H9 (cell line): ENCODE data around the gene FRAS1. TPM values are rescaled to one million over a fixed set of nuclear protein-coding genes. Genes with fewer than 3 reads are reported as not detected.

ENCODE experiments used
- DNase-seq: peaks from one replicate; pipeline ENCODE4 v3.0.0-alpha.2; 2017
- H2AFZ ChIP-seq: one replicate; pipeline ENCODE4 v1.6.1; 2013; ENCODE audit warnings: mild to moderate bottlenecking, low read length, control low read depth, moderate library complexity
- H2AK5ac ChIP-seq: 2 replicates; pipeline ENCODE4 v1.6.1; 2013; ENCODE audit warnings: low read length, control low read depth, mixed read lengths; ENCODE audit not compliant: insufficient read length
- H2BK120ac ChIP-seq: one replicate; pipeline ENCODE4 v1.6.1; 2013; ENCODE audit warnings: low read depth, mild to moderate bottlenecking, low read length, control low read depth, inconsistent platforms; ENCODE audit not compliant: poor library complexity, severe bottlenecking
- H2BK12ac ChIP-seq: 2 replicates; pipeline ENCODE4 v1.6.1; 2013; ENCODE audit warnings: low read length, control low read depth, mixed read lengths, low read depth; ENCODE audit not compliant: insufficient read length
- H2BK15ac ChIP-seq: 2 replicates; pipeline ENCODE4 v1.6.1; 2013; ENCODE audit warnings: low read depth, low read length, control low read depth
- H2BK20ac ChIP-seq: one replicate; pipeline ENCODE4 v1.6.1; 2013; ENCODE audit warnings: low read depth, mild to moderate bottlenecking, low read length, control low read depth, inconsistent platforms; ENCODE audit not compliant: poor library complexity, severe bottlenecking
- H2BK5ac ChIP-seq: 2 replicates; pipeline ENCODE4 v1.6.1; 2013; ENCODE audit warnings: low read length, control low read depth, mixed read lengths; ENCODE audit not compliant: insufficient read length
- H3K14ac ChIP-seq: 2 replicates; pipeline ENCODE4 v1.6.1; 2013; ENCODE audit warnings: low read length, control low read depth; ENCODE audit not compliant: insufficient read depth
- H3K18ac ChIP-seq: 2 replicates; pipeline ENCODE4 v1.6.1; 2013; ENCODE audit warnings: low read depth, mild to moderate bottlenecking, mixed read lengths, low read length, control low read depth; ENCODE audit not compliant: insufficient read length
- H3K23ac ChIP-seq: 2 replicates; pipeline ENCODE4 v1.6.1; 2013; ENCODE audit warnings: low read length, control low read depth, mixed read lengths, low read depth; ENCODE audit not compliant: insufficient read length
- H3K23me2 ChIP-seq: 2 replicates; pipeline ENCODE4 v1.6.1; 2013; ENCODE audit warnings: low read depth, mild to moderate bottlenecking, mixed read lengths, low read length, control low read depth; ENCODE audit not compliant: insufficient read length, poor library complexity, severe bottlenecking
- H3K27ac ChIP-seq: 2 replicates; pipeline ENCODE4 v1.5.1; 2013; ENCODE audit warnings: low read length, control low read depth, mixed read lengths, low read depth; ENCODE audit not compliant: insufficient read length
- H3K27me3 ChIP-seq: 2 replicates; pipeline ENCODE4 v1.6.1; 2013; ENCODE audit warnings: low read length, control low read depth, inconsistent platforms; ENCODE audit not compliant: insufficient read depth
- H3K4ac ChIP-seq: 2 replicates; pipeline ENCODE4 v1.6.1; 2013; ENCODE audit warnings: low read depth, mild to moderate bottlenecking, control low read depth, inconsistent platforms, low read length, moderate library complexity
- H3K4me1 ChIP-seq: 2 replicates; pipeline ENCODE4 v1.6.1; 2013; ENCODE audit warnings: low read length, control low read depth, inconsistent platforms; ENCODE audit not compliant: insufficient read depth
- H3K4me2 ChIP-seq: 2 replicates; pipeline ENCODE4 v1.6.1; 2013; ENCODE audit warnings: low read length, control low read depth, mixed read lengths; ENCODE audit not compliant: insufficient read length, insufficient read depth
- H3K56ac ChIP-seq: 2 replicates; pipeline ENCODE4 v1.6.1; 2013; ENCODE audit warnings: low read depth, mild to moderate bottlenecking, mixed read lengths, low read length, control low read depth; ENCODE audit not compliant: insufficient read length
- H3K79me1 ChIP-seq: 2 replicates; pipeline ENCODE4 v1.6.1; 2013; ENCODE audit warnings: low read depth, mild to moderate bottlenecking, moderate library complexity, low read length, control low read depth, inconsistent platforms; ENCODE audit not compliant: insufficient read depth, poor library complexity, severe bottlenecking
- H3K79me2 ChIP-seq: 2 replicates; pipeline ENCODE4 v1.6.1; 2013; ENCODE audit warnings: low read length, control low read depth, inconsistent platforms; ENCODE audit not compliant: insufficient read depth
- H3K9ac ChIP-seq: 2 replicates; pipeline ENCODE4 v1.6.1; 2013; ENCODE audit warnings: low read length, control low read depth, mixed read lengths; ENCODE audit not compliant: insufficient read length; ENCODE audit errors: extremely low read depth
- H3K9me3 ChIP-seq: one replicate; pipeline ENCODE4 v1.6.1; 2013; ENCODE audit warnings: low read depth, low read length, inconsistent platforms; ENCODE audit not compliant: control insufficient read depth
- H3T11ph ChIP-seq: one replicate; pipeline ENCODE4 v1.6.1; 2013; ENCODE audit warnings: mild to moderate bottlenecking, low read length, control low read depth, inconsistent platforms
- H4K20me1 ChIP-seq: one replicate; pipeline ENCODE4 v1.6.1; 2013; ENCODE audit not compliant: control insufficient read depth, insufficient read length, insufficient read depth
- H4K5ac ChIP-seq: 2 replicates; pipeline ENCODE4 v1.6.1; 2013; ENCODE audit warnings: low read depth, mild to moderate bottlenecking, mixed read lengths, low read length, control low read depth; ENCODE audit not compliant: insufficient read length
- H4K8ac ChIP-seq: replicated peaks from 2 replicates; pipeline ENCODE4 v1.6.1; 2013; ENCODE audit warnings: low read length, control low read depth, mixed read lengths, low read depth; ENCODE audit not compliant: insufficient read length
- H4K91ac ChIP-seq: 2 replicates; pipeline ENCODE4 v1.6.1; 2013; ENCODE audit warnings: low read depth, mild to moderate bottlenecking, moderate library complexity, mixed read lengths, low read length, control low read depth; ENCODE audit not compliant: insufficient read length
- H3K27ac Mint-ChIP-seq, 3 experiments: 2 replicates in 2 of 3; 3 replicates in 1 of 3; pipeline ENCODE4 v1.8.0; 2020 to 2021; ENCODE audit warnings: mixed read lengths in 3 of 3, mild to moderate bottlenecking in 1 of 3, moderate library complexity in 1 of 3
- H3K27me3 Mint-ChIP-seq: 2 replicates; pipeline ENCODE4 v1.8.0; 2021; ENCODE audit warnings: low read depth, mild to moderate bottlenecking, moderate library complexity, mixed read lengths
- H3K36me3 Mint-ChIP-seq, 3 experiments: 2 replicates in 2 of 3; 3 replicates in 1 of 3; pipeline ENCODE4 v1.8.0; 2020 to 2021; ENCODE audit warnings: low read depth in 3 of 3, mixed read lengths in 3 of 3; ENCODE audit not compliant: insufficient read depth in 1 of 3
- H3K4me1 Mint-ChIP-seq, 2 experiments: 2 replicates each; pipeline ENCODE4 v1.8.0; 2020; ENCODE audit warnings: mixed read lengths in 2 of 2
- H3K4me3 Mint-ChIP-seq, 2 experiments: 2 replicates in 1 of 2; 3 replicates in 1 of 2; pipeline ENCODE4 v1.8.0; 2020 to 2021; ENCODE audit warnings: mild to moderate bottlenecking in 2 of 2, mixed read lengths in 2 of 2, moderate library complexity in 1 of 2
- H3K9me3 Mint-ChIP-seq, 2 experiments: 2 replicates in 1 of 2; 3 replicates in 1 of 2; pipeline ENCODE4 v1.8.0; 2020; ENCODE audit warnings: mild to moderate bottlenecking in 2 of 2, mixed read lengths in 2 of 2, moderate library complexity in 1 of 2
- CTCF ChIP-seq: fragments of 200-600 bp; sonication (generic); conservative IDR thresholded peaks from 3 replicates; pipeline ENCODE4 v1.8.0; 2021; ENCODE audit warnings: antibody characterized with exemption, mild to moderate bottlenecking
- WGBS: extraction: QIAGEN DNeasy Blood & Tissue Kit; methylation state at CpG from one replicate; pipeline ENCODE4 v1.1.7; 2013; ENCODE audit warnings: missing lambda C conversion rate, low lambda C conversion rate, mixed read lengths; ENCODE audit not compliant: insufficient read length; ENCODE audit errors: extremely low coverage; 5-methylcytosine and 5-hydroxymethylcytosine counted together
- total RNA-seq: library from RNA; stranded (reverse); gene quantifications from 2 replicates; pipeline ENCODE4 v1.2.1, GENCODE V29; 2021

Gene FRAS1
- total RNA-seq, 1 experiment from 2014 or later, result 58.5 TPM

- H3K27ac ChIP-seq, result no peak overlapping the region
- H4K91ac ChIP-seq, result no peak overlapping the region
- no CpG with 5 or more reads among the region's 3 CpGs for WGBS
- H4K8ac ChIP-seq, result no peak overlapping the region
- TF ChIP-seq CTCF, result no peak
- no peaks in the 10 kb centered on the region for H4K20me1 ChIP-seq
- Mint-ChIP-seq H3K27ac (0 out of 7 replicates have a peak overlapping the region, but pooled peaks of 1 of the 3 experiments have one; percentile 16), H3K36me3 (peaks cover 29 to 89% (median 84%) of the 10 kb centered on the region in 3 experiments; a peak in 6 of 7 replicates), H3K4me1 (no peaks in the 10 kb centered on the region), H3K27me3 (no peaks in the 10 kb centered on the region), H3K9me3 (no peaks in the 10 kb centered on the region), H3K4me3 (no peak overlapping the region)
- no peaks in the 10 kb centered on the region for H3K23me2 ChIP-seq
- H3K14ac ChIP-seq, result no peak overlapping the region
- H3K9me3 ChIP-seq, result no peaks in the 10 kb centered on the region
- no peak overlapping the region for H3K23ac ChIP-seq
- H3K79me2 ChIP-seq, result no peaks in the 10 kb centered on the region
- no peaks in the 10 kb centered on the region for H3K4me1 ChIP-seq
- no peak overlapping the region for H3K4ac ChIP-seq
- H3K9ac ChIP-seq, result no peak overlapping the region
- no peak for DNase-seq
- H3K27me3 ChIP-seq, result no peaks in the 10 kb centered on the region
- no peak overlapping the region for H3K4me2 ChIP-seq
- no peak overlapping the region for H2BK15ac ChIP-seq
- H3K18ac ChIP-seq, result no peak overlapping the region
- H2BK20ac ChIP-seq, result no peak overlapping the region
- no peak overlapping the region for H2BK5ac ChIP-seq
- no peak overlapping the region for H2BK12ac ChIP-seq
- no peak overlapping the region for H3T11ph ChIP-seq
- no peak overlapping the region for H2AK5ac ChIP-seq
- H2BK120ac ChIP-seq, result no peak overlapping the region
- no peak overlapping the region for H2AFZ ChIP-seq
- H4K5ac ChIP-seq, result no peak overlapping the region
- H3K79me1 ChIP-seq, result no peaks in the 10 kb centered on the region
- H3K56ac ChIP-seq, result no peak overlapping the region
These were observed 411.1 kb downstream of the FRAS1 start for GRCh38 chr4:78468272-78468671.
